LNCaP clone FGC (cell line): Measurements from ENCODE around the gene MAGI2.

Experiments
- DNase-seq: peaks from one replicate; pipeline ENCODE4 v3.0.0-alpha.2; 2011; ENCODE audit warnings: low read depth
- H3K4me3 ChIP-seq: 2 replicates; pipeline ENCODE4 v1.5.1; 2011; ENCODE audit warnings: mild to moderate bottlenecking, low read depth, low read length, control low read depth
- CTCF ChIP-seq: IDR thresholded peaks from 2 replicates; pipeline ENCODE4 v1.5.1; 2012; ENCODE audit warnings: mild to moderate bottlenecking; ENCODE audit not compliant: control insufficient read depth, insufficient read depth; ENCODE audit errors: extremely low read depth

Gene MAGI2

GRCh38 chr7:78720066-78720465, 733.4 kb downstream of the MAGI2 start:
- no peak for DNase-seq

GRCh38 chr7:78718212-78718611, 735.3 kb downstream of the MAGI2 start:
- DNase-seq = no peak
- TF ChIP-seq CTCF = no peak
- H3K4me3 ChIP-seq = no peak overlapping the region

More at GRCh38 chr7:78720066-78720465, 733.4 kb downstream of the MAGI2 start:
- no peak overlapping the region for H3K4me3 ChIP-seq
- no peak for TF ChIP-seq CTCF

GRCh38 chr7:78716876-78717275, 736.6 kb downstream of the MAGI2 start:
- TF ChIP-seq CTCF = no peak
- H3K4me3 ChIP-seq = no peak overlapping the region
- DNase-seq = no peak

GRCh38 chr7:78714356-78714755, 739.1 kb downstream of the MAGI2 start:
- no peak overlapping the region for H3K4me3 ChIP-seq
- no peak for DNase-seq
- no peak for TF ChIP-seq CTCF

GRCh38 chr7:78712111-78712510, 741.4 kb downstream of the MAGI2 start:
- no peak for DNase-seq
- H3K4me3 ChIP-seq = no peak overlapping the region
- TF ChIP-seq CTCF = no peak

- H3K4me3 ChIP-seq = no peak overlapping the region
- no peak for TF ChIP-seq CTCF
- peak; percentile 46 for DNase-seq
These were observed 743.8 kb downstream of the MAGI2 start for GRCh38 chr7:78709658-78710057.

GRCh38 chr7:78704504-78704903, 749.0 kb downstream of the MAGI2 start:
- no peak for TF ChIP-seq CTCF
- no peak for DNase-seq
- no peak overlapping the region for H3K4me3 ChIP-seq
